Measurements from ENCODE around the gene SLC16A12. TPM values are rescaled to one million over a fixed set of nuclear protein-coding genes. Genes with fewer than 3 reads are reported as not detected.

Gene SLC16A12
- total and polyA plus RNA-seq, 2 of the 8 experiments (the other 6 are each of a cell fraction or from before 2014, with no cell fraction given) = 1.6 to 1.9 TPM

GRCh38 chr10:89582022-89582421 lies 46.6 kb upstream of the SLC16A12 start:
- no peak overlapping the region for H2BK5ac ChIP-seq (ENCODE audit: low read depth, low read length)
- H4K8ac ChIP-seq (ENCODE audit: extremely low read depth, insufficient read depth, low read length) = no peak overlapping the region
- no peak overlapping the region for H2BK15ac ChIP-seq (ENCODE audit: low read length)
- H3K27ac ChIP-seq (ENCODE audit: low read depth, low read length) = no peak overlapping the region
- FAIRE-seq (peak; percentile 78), DNase-seq (ENCODE audit: low read depth in 1 of 2, low spot score in 2 of 2) (no peak)
- no peak overlapping the region for H3K14ac ChIP-seq (ENCODE audit: insufficient read length)
- H3K4me1 ChIP-seq (replicated peaks in 1 of 4; ENCODE audit: control insufficient read depth in 3 of 4, insufficient read depth in 4 of 4, low read length in 3 of 4) = no peaks in the 10 kb centered on the region; a peak in 1 of 7 replicates
- TF ChIP-seq YY1 (IDR thresholded peaks at IDR 0.05; ENCODE audit: low read depth, low read length) = no peak
- TF ChIP-seq CEBPB (IDR thresholded peaks at IDR 0.05; ENCODE audit: low read depth, low read length) = peak; percentile 60; the same call in 1 of the 2 replicates
- POLR2A ChIA-PET (ENCODE audit: partially characterized antibody) = no interaction called here
- H3K4me3 ChIP-seq (ENCODE audit: extremely low read depth in 1 of 4, insufficient read depth in 2 of 4, low read depth in 3 of 4, low read length in 4 of 4) = no peak overlapping the region
- no peak overlapping the region for H2BK12ac ChIP-seq (ENCODE audit: low read depth, low read length)
- peaks cover 0 to 10% (median 3%) of the 10 kb centered on the region in 4 experiments; a peak in 4 of 8 replicates for H3K36me3 ChIP-seq (ENCODE audit: control insufficient read depth in 2 of 4, insufficient read depth in 4 of 4, low read length in 3 of 4)
- no peak overlapping the region for H3K9ac ChIP-seq (replicated peaks in 1 of 4; ENCODE audit: extremely low read depth in 1 of 4, low read depth in 3 of 4, low read length in 3 of 4)
- no peaks in the 10 kb centered on the region for H3K23me2 ChIP-seq (ENCODE audit: low read depth, low read length)
- H3K9me3 ChIP-seq (ENCODE audit: insufficient read depth in 2 of 2, low read depth in 1 of 2, low read length in 1 of 2) = no peaks in the 10 kb centered on the region
- H3K18ac ChIP-seq (ENCODE audit: extremely low read depth, low read length) = no peak overlapping the region
- no peak overlapping the region for H4K5ac ChIP-seq (ENCODE audit: insufficient read length, low read depth, low read length)
- H3K79me2 ChIP-seq (ENCODE audit: control insufficient read depth in 1 of 2, insufficient read depth in 2 of 2, low read length in 2 of 2) = no peaks in the 10 kb centered on the region
- no peak overlapping the region for H3K4ac ChIP-seq (replicated peaks; ENCODE audit: insufficient read length, low read depth, low read length)
- H2AFZ ChIP-seq (ENCODE audit: low read length) = no peak overlapping the region
- H3K79me1 ChIP-seq (ENCODE audit: low read depth, low read length) = no peaks in the 10 kb centered on the region
- H3K23ac ChIP-seq (ENCODE audit: insufficient read length) = no peak overlapping the region
- no peak overlapping the region for H2BK120ac ChIP-seq (replicated peaks; ENCODE audit: low read depth, low read length)
- no peak overlapping the region for H2AK5ac ChIP-seq (ENCODE audit: low read depth, low read length)
- H3K27me3 ChIP-seq (replicated peaks in 1 of 4; ENCODE audit: control insufficient read depth in 3 of 4, extremely low read depth in 1 of 4, insufficient read depth in 3 of 4, low read length in 3 of 4) = no peaks in the 10 kb centered on the region
- no peak overlapping the region for H3K56ac ChIP-seq (replicated peaks; ENCODE audit: insufficient read length, low read depth, low read length)
- 79% methylated on average over 1 of the region's 1 CpG; no CpG with 5 or more reads in 1 of the 2 experiments for WGBS, 2 experiments (ENCODE audit: extremely low coverage in 1 of 2, insufficient coverage in 1 of 2, insufficient read length in 1 of 2, insufficient replicate concordance in 2 of 2, low coverage in 1 of 2, low lambda C conversion rate in 2 of 2, missing lambda C conversion rate in 1 of 2)
- no peak overlapping the region for H4K91ac ChIP-seq (replicated peaks; ENCODE audit: insufficient read length, low read length)
- peaks cover 0 to 2% of the 10 kb centered on the region in 2 experiments for H4K20me1 ChIP-seq (replicated peaks in 1 of 2; ENCODE audit: control insufficient read depth in 1 of 2, insufficient read depth in 2 of 2, low read length in 2 of 2)
- no peak overlapping the region for H2BK20ac ChIP-seq (ENCODE audit: low read length)
- CTCF ChIA-PET (ENCODE audit: partially characterized antibody) = interaction anchor here (0.6 kb wide), 1 partner anchor 504 kb away, joined by 3 read pairs; no protein-coding TSS in a partner anchor
- no peak overlapping the region for H3K4me2 ChIP-seq (ENCODE audit: insufficient read depth in 1 of 2, low read depth in 2 of 2, low read length in 2 of 2)

Measured in H1 (cell line).